GM12865 (cell line): ENCODE results near the gene GOLM1.

Experiments
- DNase-seq: peaks from one replicate; pipeline ENCODE4 v3.0.0; 2010; ENCODE audit warnings: low read depth
- H3K4me3 ChIP-seq: 2 replicates; pipeline ENCODE4 v1.5.1; 2011; ENCODE audit warnings: mild to moderate bottlenecking, low read depth, low read length, control low read depth
- TF ChIP-seq, protein P1 (sequence below): IDR thresholded peaks from 2 replicates; pipeline ENCODE4 v1.5.1; 2011; ENCODE audit warnings: low read length, control low read depth, low read depth, inconsistent platforms; ENCODE audit not compliant: insufficient read depth; ENCODE audit errors: missing control alignments

The GOLM1 gene

DNA sequence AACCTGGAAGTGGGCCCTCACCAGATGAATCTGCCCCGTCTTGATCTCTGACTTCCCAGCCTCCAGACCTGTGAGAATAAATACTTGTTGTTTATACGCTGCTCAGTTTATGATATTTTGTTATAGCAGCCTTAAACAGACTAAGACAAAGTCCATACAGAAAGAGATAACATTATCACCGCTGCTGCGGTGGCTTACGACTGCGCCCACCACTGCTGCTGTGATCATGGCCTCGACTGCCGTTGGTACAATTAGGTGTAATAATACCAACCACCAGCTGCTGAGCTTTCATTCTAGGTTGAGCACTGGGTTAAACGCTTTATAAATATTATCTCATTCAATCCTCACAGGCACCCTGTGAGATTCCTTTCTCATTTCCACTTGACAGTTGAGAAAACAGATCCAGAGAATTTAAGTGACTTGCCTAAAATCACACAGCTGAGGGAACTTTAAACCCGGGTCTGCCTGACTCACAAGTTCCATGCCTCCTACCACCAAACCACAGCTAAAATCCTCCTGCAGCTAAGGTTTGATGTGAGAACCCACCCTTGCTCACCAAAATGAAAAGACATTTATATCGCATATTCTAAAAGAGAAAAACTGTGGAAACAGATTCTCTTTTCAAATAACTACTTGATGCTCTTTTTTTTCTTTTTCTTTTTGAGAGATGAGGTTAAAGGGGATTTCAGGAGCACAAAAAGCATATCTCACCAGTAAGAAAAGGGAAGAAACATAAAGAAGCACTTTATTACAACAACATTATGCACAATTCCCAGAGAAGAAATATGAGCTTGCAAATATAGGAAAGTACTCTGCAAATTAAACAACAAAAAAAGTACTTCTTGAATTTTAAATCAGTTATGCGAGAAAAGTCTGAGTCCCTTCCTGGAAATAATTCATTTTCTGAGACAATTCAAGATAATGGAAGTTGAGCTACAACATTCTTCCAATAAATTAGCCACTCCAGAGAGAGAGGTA lies 23.9 kb downstream of the GOLM1 start:
- no peak for DNase-seq
- TF ChIP-seq, protein P1, sequence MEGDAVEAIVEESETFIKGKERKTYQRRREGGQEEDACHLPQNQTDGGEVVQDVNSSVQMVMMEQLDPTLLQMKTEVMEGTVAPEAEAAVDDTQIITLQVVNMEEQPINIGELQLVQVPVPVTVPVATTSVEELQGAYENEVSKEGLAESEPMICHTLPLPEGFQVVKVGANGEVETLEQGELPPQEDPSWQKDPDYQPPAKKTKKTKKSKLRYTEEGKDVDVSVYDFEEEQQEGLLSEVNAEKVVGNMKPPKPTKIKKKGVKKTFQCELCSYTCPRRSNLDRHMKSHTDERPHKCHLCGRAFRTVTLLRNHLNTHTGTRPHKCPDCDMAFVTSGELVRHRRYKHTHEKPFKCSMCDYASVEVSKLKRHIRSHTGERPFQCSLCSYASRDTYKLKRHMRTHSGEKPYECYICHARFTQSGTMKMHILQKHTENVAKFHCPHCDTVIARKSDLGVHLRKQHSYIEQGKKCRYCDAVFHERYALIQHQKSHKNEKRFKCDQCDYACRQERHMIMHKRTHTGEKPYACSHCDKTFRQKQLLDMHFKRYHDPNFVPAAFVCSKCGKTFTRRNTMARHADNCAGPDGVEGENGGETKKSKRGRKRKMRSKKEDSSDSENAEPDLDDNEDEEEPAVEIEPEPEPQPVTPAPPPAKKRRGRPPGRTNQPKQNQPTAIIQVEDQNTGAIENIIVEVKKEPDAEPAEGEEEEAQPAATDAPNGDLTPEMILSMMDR: no peak
- no peak overlapping the region for H3K4me3 ChIP-seq

DNA sequence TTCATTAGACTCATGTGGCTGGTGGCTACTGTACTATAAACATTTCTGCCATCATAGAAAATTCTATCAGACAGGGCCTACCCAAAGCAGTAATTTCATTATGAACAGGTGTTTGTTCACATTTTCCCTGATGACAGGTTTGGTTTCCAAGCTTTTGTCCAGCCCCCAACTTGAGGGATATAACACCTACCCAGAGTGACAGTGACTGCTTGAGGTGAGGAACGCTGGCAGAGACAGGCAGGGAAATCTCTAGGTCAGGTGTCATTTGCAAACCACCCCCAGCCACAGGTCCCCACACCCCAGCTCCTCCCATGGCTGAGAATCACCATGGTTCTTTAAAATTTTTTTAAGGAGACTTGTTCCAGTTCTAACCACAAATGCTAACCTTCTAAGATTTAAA lies 25.5 kb downstream of the GOLM1 start:
- no peak overlapping the region for H3K4me3 ChIP-seq
- TF ChIP-seq, protein P1: no peak

DNA sequence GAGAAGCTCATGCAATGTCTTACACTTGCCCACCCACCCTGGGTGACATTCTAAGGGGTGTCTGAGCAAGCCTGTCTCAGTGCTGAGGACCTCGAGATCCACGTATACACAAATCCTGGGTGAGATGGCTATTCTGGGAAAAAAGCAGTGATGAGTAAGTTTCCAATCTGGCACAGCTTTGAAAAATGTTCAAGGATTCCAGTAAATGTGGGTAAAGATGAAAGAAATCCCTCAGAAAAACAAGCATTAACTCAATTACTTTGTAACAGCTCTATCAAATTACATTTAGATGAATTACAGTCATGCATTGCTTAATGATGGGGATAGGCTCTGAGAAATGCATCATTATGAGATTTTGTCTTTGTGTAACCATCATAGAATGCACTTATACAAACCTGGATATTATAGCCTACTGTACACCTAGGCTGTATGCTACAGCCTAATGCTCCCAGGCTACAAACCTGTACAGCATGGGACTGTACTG lies 26.9 kb downstream of the GOLM1 start:
- no peak overlapping the region for H3K4me3 ChIP-seq
- no peak for DNase-seq

More for the DNA sequence above, 25.5 kb downstream of the GOLM1 start:
- DNase-seq: no peak

DNA sequence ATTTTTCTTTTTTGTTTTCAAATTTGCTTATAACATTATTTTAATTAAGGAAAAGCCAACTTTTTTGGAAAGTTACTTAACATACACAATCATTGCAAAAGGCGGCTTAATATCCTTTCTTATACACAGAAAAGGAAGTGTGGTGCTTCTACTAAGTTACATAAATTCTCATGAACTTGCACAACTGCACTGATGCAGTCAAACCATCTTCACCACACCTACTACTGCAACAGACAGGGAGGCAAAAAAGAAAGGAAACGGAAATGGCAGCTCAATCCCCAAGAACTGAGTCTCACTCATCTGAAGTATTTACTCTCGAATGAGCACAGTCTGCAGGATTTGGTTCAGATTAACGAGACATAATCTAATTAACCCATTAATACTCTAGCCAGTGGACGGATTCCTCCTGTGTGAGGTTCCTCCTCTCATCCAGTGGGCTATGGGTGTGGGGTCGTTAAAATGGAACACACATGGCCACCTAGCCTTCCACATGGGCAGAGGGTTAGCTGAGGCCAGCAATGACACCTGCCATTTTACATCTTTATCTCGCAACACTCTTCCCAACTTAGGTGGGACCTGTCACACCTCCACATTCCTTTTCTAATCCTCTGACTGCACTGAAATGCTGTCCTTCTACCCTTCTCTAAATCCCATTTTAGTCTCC lies 30.0 kb downstream of the GOLM1 start:
- DNase-seq: no peak
- TF ChIP-seq, protein P1: no peak
- H3K4me3 ChIP-seq: no peak overlapping the region

More for the DNA sequence above, 26.9 kb downstream of the GOLM1 start:
- TF ChIP-seq, protein P1: no peak

DNA sequence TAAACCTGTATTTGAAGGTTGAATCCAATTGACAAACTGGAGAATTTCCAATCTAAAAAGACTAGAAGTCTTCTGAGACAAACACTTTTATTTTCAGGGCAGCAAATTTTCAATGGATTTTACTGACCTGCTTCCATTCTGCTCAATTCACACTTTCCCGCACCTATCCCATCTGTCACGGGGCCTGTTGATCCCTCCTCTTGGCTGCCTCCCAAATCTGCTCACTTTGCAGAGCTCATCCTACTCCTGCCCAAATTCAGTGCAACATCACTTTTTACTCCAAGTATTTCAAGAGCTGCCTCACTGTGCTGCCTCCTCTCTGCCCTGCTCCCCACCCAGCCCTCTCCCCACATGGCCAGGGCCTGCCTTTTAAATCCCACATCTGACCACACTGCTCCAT lies 35.1 kb downstream of the GOLM1 start:
- TF ChIP-seq, protein P1: no peak
- no peak for DNase-seq
- H3K4me3 ChIP-seq: no peak overlapping the region

DNA sequence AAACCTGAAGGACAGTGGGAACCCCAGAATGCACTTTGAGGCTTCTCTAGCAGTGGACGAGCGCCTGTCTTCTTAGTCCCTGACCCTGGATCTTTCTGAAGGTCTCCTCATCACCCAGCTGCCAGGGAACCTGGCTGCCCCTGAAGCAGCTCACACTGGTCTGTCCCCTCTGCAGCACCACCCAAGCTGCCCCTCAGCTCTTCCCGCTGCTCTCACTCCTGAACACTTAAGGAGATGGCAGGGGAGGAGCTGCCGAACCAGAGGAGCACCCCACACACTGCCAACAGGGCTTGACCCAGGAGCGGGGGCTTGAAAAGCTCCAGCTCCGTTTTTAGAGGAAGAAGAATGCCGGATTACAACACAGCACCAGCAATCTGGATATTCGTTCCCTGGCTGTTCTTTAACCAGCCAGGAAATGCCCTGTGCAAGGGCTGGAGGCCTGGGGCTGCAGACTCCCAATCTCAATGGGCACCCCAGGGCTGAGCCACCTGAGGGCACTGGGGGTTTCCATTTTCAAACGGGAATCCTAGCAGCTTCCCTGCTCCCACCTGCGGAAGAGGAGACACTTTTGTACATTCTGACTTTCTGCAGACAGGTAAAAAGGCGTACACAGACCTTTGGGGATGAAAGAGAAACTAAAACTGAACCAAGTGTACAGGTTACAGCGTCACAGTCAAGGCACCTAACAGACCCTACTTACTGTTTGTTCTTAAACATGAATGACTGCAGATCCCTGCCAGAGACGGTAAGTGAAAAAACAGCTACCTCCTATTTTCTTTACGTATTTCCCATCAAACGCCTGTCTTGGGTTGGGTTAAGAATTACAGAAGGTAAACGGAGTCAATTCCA lies 36.3 kb downstream of the GOLM1 start:
- TF ChIP-seq, protein P1: no peak
- peak overlapping the region; percentile 5 for H3K4me3 ChIP-seq
- peak; percentile 19 for DNase-seq
